IMR-90 (cell line): ENCODE results near the gene ALDH1B1. TPM values are rescaled to one million over a fixed set of nuclear protein-coding genes. Genes with fewer than 3 reads are reported as not detected.

Experiments
- ATAC-seq: fragments of 200-7000 bp; cut with Tn5 transposase; 2 replicates; pipeline ENCODE4 v1.9.1; 2020; ENCODE audit warnings: low read depth, mild to moderate bottlenecking, moderate library complexity
- BruUV-seq: library from RNA; stranded (reverse); fragments of 400-500 nt; replicated peaks from 2 replicates; lab custom pipeline; 2021; lab: Mats Ljungman, UMichigan
- CTCF ChIA-PET: fragments of 300-600 bp; formaldehyde crosslinking; extraction: SDS; loops from one replicate; lab custom pipeline; 2021; ENCODE audit warnings: antibody characterized with exemption; lab: Yijun Ruan, JAX
- POLR2A ChIA-PET: fragments of 300-600 bp; sonication (Branson Sonifier 250); formaldehyde crosslinking; loops from one replicate; lab custom pipeline; 2022; ENCODE audit warnings: antibody characterized with exemption; ENCODE audit not compliant: unreplicated experiment; lab: Charles Lee
- DNase-seq: peaks from one replicate; pipeline ENCODE4 v3.0.0; 2013
- H2AFZ ChIP-seq: replicated peaks from 2 replicates; pipeline ENCODE3; 2013; ENCODE audit warnings: low read length, mild to moderate bottlenecking; ENCODE audit not compliant: poor library complexity
- H2AK5ac ChIP-seq: 2 replicates; pipeline ENCODE4 v1.6.1; 2013; ENCODE audit warnings: low read depth, low read length, inconsistent platforms
- H2AK9ac ChIP-seq: replicated peaks from 2 replicates; pipeline ENCODE3; 2013; ENCODE audit warnings: mild to moderate bottlenecking, low read depth, low read length, moderate library complexity; ENCODE audit not compliant: poor library complexity
- H2BK120ac ChIP-seq: 2 replicates; pipeline ENCODE4 v1.6.1; 2013; ENCODE audit warnings: low read depth, low read length, inconsistent platforms
- H2BK15ac ChIP-seq: 3 replicates; pipeline ENCODE4 v1.6.1; 2013; ENCODE audit warnings: low read depth, low read length, inconsistent platforms
- H2BK20ac ChIP-seq: 2 replicates; pipeline ENCODE4 v1.6.1; 2013; ENCODE audit warnings: low read depth, mild to moderate bottlenecking, inconsistent platforms, low read length, moderate library complexity
- H2BK5ac ChIP-seq: 2 replicates; pipeline ENCODE4 v1.6.1; 2013; ENCODE audit warnings: mild to moderate bottlenecking, low read depth, low read length, inconsistent platforms; ENCODE audit not compliant: poor library complexity, severe bottlenecking
- H3K14ac ChIP-seq: replicated peaks from 2 replicates; pipeline ENCODE4 v1.6.1; 2013; ENCODE audit warnings: low read depth, low read length, inconsistent platforms
- H3K18ac ChIP-seq: 2 replicates; pipeline ENCODE4 v1.6.1; 2013; ENCODE audit warnings: low read depth, low read length, control low read depth
- H3K23ac ChIP-seq: 2 replicates; pipeline ENCODE4 v1.6.1; 2013; ENCODE audit warnings: low read depth, low read length, inconsistent platforms
- H3K27ac ChIP-seq: 2 replicates; pipeline ENCODE4 v1.5.1; 2013; ENCODE audit warnings: mild to moderate bottlenecking, control low read depth, low read length; ENCODE audit not compliant: insufficient read depth
- H3K27me3 ChIP-seq: 2 replicates; pipeline ENCODE4 v1.6.1; 2013; ENCODE audit warnings: low read length; ENCODE audit not compliant: control insufficient read depth, insufficient read depth
- H3K36me3 ChIP-seq: 2 replicates; pipeline ENCODE4 v1.6.1; 2013; ENCODE audit warnings: low read length, mixed read lengths; ENCODE audit not compliant: control insufficient read depth, insufficient read depth
- H3K4ac ChIP-seq: 2 replicates; pipeline ENCODE4 v1.6.1; 2013; ENCODE audit warnings: low read depth, low read length, inconsistent platforms
- H3K4me1 ChIP-seq: 2 replicates; pipeline ENCODE4 v1.6.1; 2013; ENCODE audit warnings: low read length, mixed read lengths; ENCODE audit not compliant: control insufficient read depth, insufficient read depth
- H3K4me2 ChIP-seq: 2 replicates; pipeline ENCODE4 v1.6.1; 2013; ENCODE audit warnings: low read depth, mild to moderate bottlenecking, control low read depth, low read length, moderate library complexity
- H3K4me3 ChIP-seq: 2 replicates; pipeline ENCODE4 v1.5.1; 2013; ENCODE audit warnings: low read depth, mild to moderate bottlenecking, control low read depth, low read length, moderate library complexity; ENCODE audit not compliant: insufficient read depth
- H3K56ac ChIP-seq: 2 replicates; pipeline ENCODE4 v1.6.1; 2013; ENCODE audit warnings: low read length, inconsistent platforms; ENCODE audit not compliant: insufficient read depth; ENCODE audit errors: extremely low read depth
- H3K79me1 ChIP-seq, 2 experiments: 2 replicates each; pipeline ENCODE4 v1.6.1; 2013; ENCODE audit warnings: low read length in 2 of 2, inconsistent platforms in 1 of 2, low read depth in 1 of 2
- H3K9ac ChIP-seq: 2 replicates; pipeline ENCODE4 v1.6.1; 2013; ENCODE audit warnings: low read depth, low read length, control low read depth
- H3K9me1 ChIP-seq: 2 replicates; pipeline ENCODE4 v1.6.1; 2013; ENCODE audit warnings: low read length, inconsistent platforms; ENCODE audit not compliant: insufficient read depth
- H3K9me3 ChIP-seq: 2 replicates; pipeline ENCODE4 v1.6.1; 2013; ENCODE audit warnings: low read length; ENCODE audit not compliant: control insufficient read depth, insufficient read depth
- H4K20me1 ChIP-seq: 2 replicates; pipeline ENCODE4 v1.6.1; 2013; ENCODE audit warnings: low read length, inconsistent platforms; ENCODE audit not compliant: insufficient read depth
- H4K5ac ChIP-seq: 2 replicates; pipeline ENCODE4 v1.6.1; 2013; ENCODE audit warnings: mild to moderate bottlenecking, low read depth, low read length, control low read depth
- H4K8ac ChIP-seq, 2 experiments: 2 replicates each; pipeline ENCODE4 v1.6.1; 2013; ENCODE audit warnings: low read depth in 2 of 2, low read length in 2 of 2, control low read depth in 1 of 2, inconsistent platforms in 1 of 2
- H4K91ac ChIP-seq: 2 replicates; pipeline ENCODE4 v1.6.1; 2013; ENCODE audit warnings: low read depth, low read length, inconsistent platforms; ENCODE audit not compliant: insufficient read depth
- BHLHE40 ChIP-seq: fragments of 150-350 bp; IDR thresholded peaks from 2 replicates; pipeline ENCODE4 v1.6.1; 2016; ENCODE audit warnings: mild to moderate bottlenecking, low read depth, low read length
- MAFK ChIP-seq: IDR thresholded peaks from 2 replicates; pipeline ENCODE4 v1.6.1; 2012; ENCODE audit warnings: low read depth, low read length, improper control_type of control experiment
- MXI1 ChIP-seq: IDR thresholded peaks from 2 replicates; pipeline ENCODE4 v1.6.1; 2012; ENCODE audit warnings: low read depth, mild to moderate bottlenecking, low read length, moderate library complexity, borderline replicate concordance
- POLR2A ChIP-seq: IDR thresholded peaks from 2 replicates; pipeline ENCODE4 v1.6.1; 2012; ENCODE audit warnings: mild to moderate bottlenecking, low read depth, low read length
- RCOR1 ChIP-seq: IDR thresholded peaks from 2 replicates; pipeline ENCODE4 v1.6.1; 2012; ENCODE audit warnings: mild to moderate bottlenecking, low read length, improper control_type of control experiment; ENCODE audit not compliant: insufficient replicate concordance
- SMC3 ChIP-seq: fragments of 150-350 bp; IDR thresholded peaks from 2 replicates; pipeline ENCODE4 v1.6.1; 2016; ENCODE audit warnings: low read depth, mild to moderate bottlenecking, antibody characterized with exemption, low read length, moderate library complexity
- WGBS, 2 experiments: methylation state at CpG; one replicate each; pipeline versions ENCODE4 v1.1.5 to v1.1.7; 2013; ENCODE audit warnings: missing lambda C conversion rate in 2 of 2; ENCODE audit not compliant: insufficient read length in 1 of 2; ENCODE audit errors: extremely low coverage in 2 of 2; 5-methylcytosine and 5-hydroxymethylcytosine counted together
- dilution Hi-C: fragments of 300-500 bp; cut with HindIII; formaldehyde crosslinking; loops from one replicate; pipeline ENCODE4 v1.14.3; 2018; ENCODE audit warnings: low sequenced_read_pairs; ENCODE audit not compliant: unreplicated experiment
- in situ Hi-C: fragments of 300-500 bp; cut with MboI; formaldehyde crosslinking; loops from 3 replicates; pipeline ENCODE4 v1.14.3; 2019; ENCODE audit warnings: low sequenced_read_pairs, inconsistent platforms, mixed read lengths
- intact Hi-C: fragments of 100-400 bp; cut with micrococcal nuclease; formaldehyde crosslinking; loops from 2 replicates; pipeline ENCODE4 v1.10.0; 2022
- polyA plus RNA-seq, 3 experiments: library from polyadenylated mRNA; depleted of rRNA; stranded (reverse); fragments of >200 nt; gene quantifications; 2 replicates each; pipeline ENCODE4 v1.2.3, GENCODE V29; 2012; ENCODE audit warnings: low replicate concordance in 1 of 3
- total RNA-seq: library from RNA; depleted of rRNA; stranded (reverse); fragments of >200 nt; gene quantifications from 2 replicates; pipeline ENCODE4 v1.2.3, GENCODE V29; 2012
- TF ChIP-seq, protein P1 (sequence below): fragments of 150-350 bp; IDR thresholded peaks from 2 replicates; pipeline ENCODE4 v1.6.1; 2017; ENCODE audit warnings: mild to moderate bottlenecking, antibody characterized with exemption, low read length, low read depth

The ALDH1B1 gene
- total and polyA plus RNA-seq, 2 of the 4 experiments (the other 2 are of a cell fraction), result 29.6 to 37.6 TPM

DNA sequence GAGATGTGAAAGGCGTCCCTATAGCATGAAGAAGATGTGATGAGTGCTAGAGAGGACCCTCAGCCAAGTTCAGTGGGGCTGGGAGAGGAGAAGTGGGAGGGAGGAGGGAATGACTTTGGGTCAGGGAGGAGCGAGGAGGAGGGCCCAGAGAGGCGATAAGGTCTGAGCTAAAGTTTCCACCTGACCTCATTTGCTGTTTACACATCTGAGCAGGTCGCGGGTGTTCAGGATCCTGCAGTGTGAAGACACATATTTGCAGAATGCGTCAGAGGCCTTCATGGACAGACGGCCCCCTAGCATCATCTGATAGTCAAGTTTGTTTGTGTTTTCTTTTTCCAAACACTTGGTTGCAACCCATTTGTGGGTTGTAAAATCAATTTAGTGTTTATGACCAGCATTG lies 50.7 kb downstream of the ALDH1B1 start (continued):
- TF ChIP-seq RCOR1 (no peak), POLR2A (no peak)

DNA sequence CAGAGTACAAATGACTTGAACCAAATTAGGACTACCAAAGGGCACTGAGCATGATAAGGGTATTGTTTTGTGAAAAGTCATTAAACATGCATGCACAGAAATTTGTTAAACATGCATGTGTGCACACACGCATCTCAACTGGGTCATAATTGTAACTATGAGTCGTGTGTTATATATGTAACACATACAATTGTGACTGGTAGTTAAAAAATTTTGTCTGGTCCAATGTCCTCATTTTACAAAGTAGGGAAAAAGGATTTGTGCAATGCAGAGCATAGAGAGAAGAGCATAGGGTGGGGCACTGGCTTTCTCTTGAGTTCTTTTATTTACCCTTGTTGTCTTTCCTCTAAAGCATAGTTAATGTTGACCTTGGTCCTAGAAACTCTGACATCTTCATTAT lies 51.1 kb downstream of the ALDH1B1 start:
- no peaks in the 10 kb centered on the region for H3K36me3 ChIP-seq
- H2BK15ac ChIP-seq, result no peak overlapping the region
- no peak overlapping the region for H4K91ac ChIP-seq
- no peak overlapping the region for H3K23ac ChIP-seq
- H3K27me3 ChIP-seq, result no peaks in the 10 kb centered on the region; the same call in 1 of the 2 replicates
- 0 out of 2 replicates have a peak, but pooled peaks cover 8% of the 10 kb centered on the region for H3K9me1 ChIP-seq
- WGBS, 2 experiments, result no CpG with 5 or more reads among the region's 2 CpGs
- no peak overlapping the region for H3K4ac ChIP-seq
- ATAC-seq (peak; percentile 32), DNase-seq (no peak)
- intact Hi-C loops, result no loop called here
- no peak overlapping the region for H2AFZ ChIP-seq
- ChIA-PET POLR2A (no interaction called here), CTCF (no interaction called here)
- no peak overlapping the region for H2BK20ac ChIP-seq
- H3K18ac ChIP-seq, result no peak overlapping the region
- H4K20me1 ChIP-seq, result no peaks in the 10 kb centered on the region
- H3K79me1 ChIP-seq, result no peaks in the 10 kb centered on the region
- no peak for TF ChIP-seq BHLHE40
- no peak for TF ChIP-seq MXI1
- TF ChIP-seq MAFK, result no peak
- TF ChIP-seq, protein P1, sequence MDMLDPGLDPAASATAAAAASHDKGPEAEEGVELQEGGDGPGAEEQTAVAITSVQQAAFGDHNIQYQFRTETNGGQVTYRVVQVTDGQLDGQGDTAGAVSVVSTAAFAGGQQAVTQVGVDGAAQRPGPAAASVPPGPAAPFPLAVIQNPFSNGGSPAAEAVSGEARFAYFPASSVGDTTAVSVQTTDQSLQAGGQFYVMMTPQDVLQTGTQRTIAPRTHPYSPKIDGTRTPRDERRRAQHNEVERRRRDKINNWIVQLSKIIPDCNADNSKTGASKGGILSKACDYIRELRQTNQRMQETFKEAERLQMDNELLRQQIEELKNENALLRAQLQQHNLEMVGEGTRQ, result no peak
- TF ChIP-seq SMC3, result no peak
- dilution Hi-C loops, result no loop called here
- peaks cover 2% of the 10 kb centered on the region; the same call in 1 of the 2 replicates for H3K4me1 ChIP-seq
- H3K4me2 ChIP-seq, result no peak overlapping the region
- in situ Hi-C loops, result no loop called here
- no peak overlapping the region for H3K14ac ChIP-seq
- no peak overlapping the region for H3K27ac ChIP-seq
- no peak overlapping the region for H3K4me3 ChIP-seq
- H3K56ac ChIP-seq, result no peak overlapping the region
- no peak overlapping the region for H2AK9ac ChIP-seq
- H4K8ac ChIP-seq, result no peak overlapping the region
- peak overlapping the region; percentile 10 for H2BK5ac ChIP-seq
- no peaks in the 10 kb centered on the region for H3K9me3 ChIP-seq
- H2AK5ac ChIP-seq, result no peak overlapping the region
- no peak overlapping the region for H3K9ac ChIP-seq
- H2BK120ac ChIP-seq, result no peak overlapping the region
- no TSS peak for BruUV-seq
- H4K5ac ChIP-seq, result no peak overlapping the region
